ENCODE results near the gene HMX1. TPM values are rescaled to one million over a fixed set of nuclear protein-coding genes. Genes with fewer than 3 reads are reported as not detected.

Gene HMX1
- total RNA-seq, 2 experiments from 2014 or later, result not detected

- Mint-ChIP-seq H3K4me1 (ENCODE audit: low read depth) (no peaks in the 10 kb centered on the region), H3K27ac (no peak overlapping the region), H3K27me3 (peaks cover 28% of the 10 kb centered on the region), H3K9me3 (no peaks in the 10 kb centered on the region), H3K4me3 (no peak overlapping the region), H3K36me3 (ENCODE audit: low read depth) (no peaks in the 10 kb centered on the region)
- Histone ChIP-seq H3K4me3 (ENCODE audit: low read length) (no peak overlapping the region), H3K4me1 (ENCODE audit: insufficient read depth, low read length) (no peaks in the 10 kb centered on the region), H3K27me3 (ENCODE audit: control insufficient read depth in 1 of 2, insufficient read depth in 2 of 2, low read length in 2 of 2) (peaks cover 5 to 12% of the 10 kb centered on the region in 2 experiments), H3K36me3 (ENCODE audit: insufficient read depth, low read length) (no peaks in the 10 kb centered on the region), H3K27ac (ENCODE audit: low read depth in 1 of 2, low read length in 2 of 2) (no peak overlapping the region), H3K9me3 (ENCODE audit: control insufficient read depth in 1 of 2, insufficient read depth in 1 of 2, low read length in 2 of 2) (peaks cover 0 to 57% of the 10 kb centered on the region in 2 experiments)
- DNase-seq (no peak), ATAC-seq (ENCODE audit: poor library complexity) (no peak)
- intact Hi-C loops (cut with DNase I, micrococcal nuclease), result no loop called here
- TF ChIP-seq, protein P1, sequence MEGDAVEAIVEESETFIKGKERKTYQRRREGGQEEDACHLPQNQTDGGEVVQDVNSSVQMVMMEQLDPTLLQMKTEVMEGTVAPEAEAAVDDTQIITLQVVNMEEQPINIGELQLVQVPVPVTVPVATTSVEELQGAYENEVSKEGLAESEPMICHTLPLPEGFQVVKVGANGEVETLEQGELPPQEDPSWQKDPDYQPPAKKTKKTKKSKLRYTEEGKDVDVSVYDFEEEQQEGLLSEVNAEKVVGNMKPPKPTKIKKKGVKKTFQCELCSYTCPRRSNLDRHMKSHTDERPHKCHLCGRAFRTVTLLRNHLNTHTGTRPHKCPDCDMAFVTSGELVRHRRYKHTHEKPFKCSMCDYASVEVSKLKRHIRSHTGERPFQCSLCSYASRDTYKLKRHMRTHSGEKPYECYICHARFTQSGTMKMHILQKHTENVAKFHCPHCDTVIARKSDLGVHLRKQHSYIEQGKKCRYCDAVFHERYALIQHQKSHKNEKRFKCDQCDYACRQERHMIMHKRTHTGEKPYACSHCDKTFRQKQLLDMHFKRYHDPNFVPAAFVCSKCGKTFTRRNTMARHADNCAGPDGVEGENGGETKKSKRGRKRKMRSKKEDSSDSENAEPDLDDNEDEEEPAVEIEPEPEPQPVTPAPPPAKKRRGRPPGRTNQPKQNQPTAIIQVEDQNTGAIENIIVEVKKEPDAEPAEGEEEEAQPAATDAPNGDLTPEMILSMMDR (IDR thresholded peaks at IDR 0.05), result no peak
- CTCF ChIA-PET, result no interaction called here
- POLR2A ChIA-PET, result no interaction called here
Observed at GRCh38 chr4:8849266-8850073, 22.2 kb downstream of the HMX1 start.

DNA sequence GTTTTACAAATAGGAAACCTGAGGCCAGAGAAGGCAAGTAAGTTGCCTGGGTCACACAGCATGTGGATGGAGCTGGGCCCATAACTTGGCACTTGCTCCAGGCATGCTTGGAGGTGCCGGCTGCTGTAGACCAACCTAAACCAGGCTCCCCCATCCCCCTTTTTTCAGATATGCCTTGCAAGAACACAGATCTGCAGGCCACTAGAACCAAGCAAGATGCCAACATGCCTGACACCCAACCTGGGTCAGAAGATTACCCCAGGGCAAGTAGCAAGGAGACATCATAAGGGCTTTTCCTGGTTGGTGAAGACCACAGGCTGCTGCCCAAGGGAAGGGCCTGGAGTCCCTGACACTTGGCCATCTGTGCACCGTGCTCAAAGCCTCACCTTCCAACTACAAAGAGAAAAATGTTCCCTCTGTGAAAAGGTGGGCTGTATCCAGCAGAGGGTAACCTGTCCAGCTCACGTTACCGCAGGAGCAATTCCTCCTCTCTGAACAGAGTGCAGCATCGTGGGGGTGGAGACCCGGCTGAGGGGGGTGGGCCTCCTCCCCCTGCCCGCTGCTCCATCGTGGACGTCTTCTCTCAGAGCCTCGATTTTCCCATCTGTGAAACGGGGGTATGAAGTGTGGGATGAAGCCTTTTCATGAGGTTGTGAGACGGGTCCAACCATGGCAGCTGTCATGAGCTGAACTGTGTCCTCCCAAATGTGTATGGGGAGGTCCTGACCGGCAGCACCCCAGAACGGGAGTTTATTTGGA lies 23.0 kb downstream of the HMX1 start:
- no peaks in the 10 kb centered on the region for H3K36me3 Mint-ChIP-seq (ENCODE audit: low read depth)
- no peak for ATAC-seq (ENCODE audit: poor library complexity)
- TF ChIP-seq, protein P1 (IDR thresholded peaks at IDR 0.05), result no peak

DNA sequence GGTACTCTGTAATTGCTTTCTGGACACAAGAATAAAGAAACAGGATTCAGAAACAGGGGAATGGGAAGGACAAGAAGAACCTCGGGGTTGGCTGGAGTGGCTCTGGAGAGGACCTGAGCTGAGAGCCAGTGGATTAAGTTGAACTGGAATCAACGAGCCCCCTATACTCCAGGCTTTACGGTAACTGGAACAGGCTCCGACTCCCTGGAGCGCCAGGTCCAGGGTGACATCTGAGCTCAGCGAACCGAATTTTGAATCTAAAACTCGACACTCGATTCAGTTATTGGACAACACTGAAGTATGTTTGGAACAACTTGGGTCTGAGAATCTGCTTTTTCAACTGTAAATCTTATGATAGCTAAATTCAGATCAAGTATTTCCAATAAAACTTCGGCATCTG lies 23.9 kb downstream of the HMX1 start:
- H3K4me3 ChIP-seq (ENCODE audit: low read length), result no peak overlapping the region
- TF ChIP-seq, protein P1 (IDR thresholded peaks at IDR 0.05), result no peak
- Mint-ChIP-seq H3K36me3 (ENCODE audit: low read depth) (no peaks in the 10 kb centered on the region), H3K4me1 (ENCODE audit: low read depth) (no peaks in the 10 kb centered on the region), H3K27ac (no peak overlapping the region), H3K9me3 (no peaks in the 10 kb centered on the region), H3K4me3 (no peak overlapping the region), H3K27me3 (peaks cover 19% of the 10 kb centered on the region)
- no peaks in the 10 kb centered on the region for H3K36me3 ChIP-seq (ENCODE audit: insufficient read depth, low read length)
- H3K27ac ChIP-seq (ENCODE audit: low read depth in 1 of 2, low read length in 2 of 2), result no peak overlapping the region
- H3K4me1 ChIP-seq (ENCODE audit: insufficient read depth, low read length), result no peaks in the 10 kb centered on the region
- DNase-seq (no peak), ATAC-seq (ENCODE audit: poor library complexity) (no peak)
- peaks cover 6 to 51% of the 10 kb centered on the region in 2 experiments for H3K9me3 ChIP-seq (ENCODE audit: control insufficient read depth in 1 of 2, insufficient read depth in 1 of 2, low read length in 2 of 2)
- POLR2A ChIA-PET, result no interaction called here
- intact Hi-C loops (cut with DNase I, micrococcal nuclease), result no loop called here
- peaks cover 0 to 4% of the 10 kb centered on the region in 2 experiments for H3K27me3 ChIP-seq (ENCODE audit: control insufficient read depth in 1 of 2, insufficient read depth in 2 of 2, low read length in 2 of 2)
- CTCF ChIA-PET, result no interaction called here

More for the DNA sequence above, 23.0 kb downstream of the HMX1 start:
- H3K9me3 ChIP-seq (ENCODE audit: control insufficient read depth in 1 of 2, insufficient read depth in 1 of 2, low read length in 2 of 2), result peaks cover 0 to 51% of the 10 kb centered on the region in 2 experiments
- ChIA-PET POLR2A (no interaction called here), CTCF (no interaction called here)
- Mint-ChIP-seq H3K4me1 (ENCODE audit: low read depth) (no peaks in the 10 kb centered on the region), H3K27ac (no peak overlapping the region), H3K9me3 (no peaks in the 10 kb centered on the region), H3K4me3 (no peak overlapping the region), H3K27me3 (peaks cover 26% of the 10 kb centered on the region)
- no peak overlapping the region for H3K27ac ChIP-seq (ENCODE audit: low read depth in 1 of 2, low read length in 2 of 2)
- intact Hi-C loops (cut with DNase I, micrococcal nuclease), result no loop called here
- H3K4me1 ChIP-seq (ENCODE audit: insufficient read depth, low read length), result no peaks in the 10 kb centered on the region
- H3K36me3 ChIP-seq (ENCODE audit: insufficient read depth, low read length), result no peaks in the 10 kb centered on the region
- no peak for DNase-seq
- H3K27me3 ChIP-seq (ENCODE audit: control insufficient read depth in 1 of 2, insufficient read depth in 2 of 2, low read length in 2 of 2), result peaks cover 0 to 4% of the 10 kb centered on the region in 2 experiments
- H3K4me3 ChIP-seq (ENCODE audit: low read length), result no peak overlapping the region
